Measurements from ENCODE around the gene NRF1.

GRCh38 chr7:129780257-129780973 is 168.9 kb downstream of the NRF1 start:
- no peak for TF ChIP-seq MAX (IDR thresholded peaks at IDR 0.05; ENCODE audit: low read depth, low read length)
- no peak for TF ChIP-seq EZH2 (IDR thresholded peaks at IDR 0.05; ENCODE audit: borderline replicate concordance, control insufficient read depth, low read depth, low read length)
- TF ChIP-seq RBBP5 (conservative IDR thresholded peaks at IDR 0.05): no peak
- TF ChIP-seq SP1 (IDR thresholded peaks at IDR 0.05; ENCODE audit: low read depth, low read length): no peak
- no peak for TF ChIP-seq CHD1 (IDR thresholded peaks at IDR 0.05; ENCODE audit: low read depth, low read length)
- TF ChIP-seq CTCF (IDR thresholded peaks at IDR 0.05 in 2 of 3, conservative IDR thresholded peaks at IDR 0.05 in 1 of 3; ENCODE audit: control insufficient read depth in 2 of 3, extremely low read depth in 1 of 3, insufficient read depth in 1 of 3, low read depth in 3 of 3, low read length in 3 of 3): no peak
- no peak for TF ChIP-seq REST (IDR thresholded peaks at IDR 0.05; ENCODE audit: low read depth, low read length)
- no peak for TF ChIP-seq RELA (IDR thresholded peaks at IDR 0.05; ENCODE audit: borderline replicate concordance, partially characterized antibody)
- no peak for TF ChIP-seq RUNX3 (IDR thresholded peaks at IDR 0.05; ENCODE audit: low read length)
- no peak for TF ChIP-seq ETV6 (conservative IDR thresholded peaks at IDR 0.05 in 1 of 2, IDR thresholded peaks at IDR 0.05 in 1 of 2; ENCODE audit: borderline replicate concordance in 1 of 2, low read depth in 1 of 2)
- no peak for TF ChIP-seq YY1 (IDR thresholded peaks at IDR 0.05; ENCODE audit: low read depth, low read length)
